Measurements from ENCODE around the gene TACC3.

TACC3 gene

DNA sequence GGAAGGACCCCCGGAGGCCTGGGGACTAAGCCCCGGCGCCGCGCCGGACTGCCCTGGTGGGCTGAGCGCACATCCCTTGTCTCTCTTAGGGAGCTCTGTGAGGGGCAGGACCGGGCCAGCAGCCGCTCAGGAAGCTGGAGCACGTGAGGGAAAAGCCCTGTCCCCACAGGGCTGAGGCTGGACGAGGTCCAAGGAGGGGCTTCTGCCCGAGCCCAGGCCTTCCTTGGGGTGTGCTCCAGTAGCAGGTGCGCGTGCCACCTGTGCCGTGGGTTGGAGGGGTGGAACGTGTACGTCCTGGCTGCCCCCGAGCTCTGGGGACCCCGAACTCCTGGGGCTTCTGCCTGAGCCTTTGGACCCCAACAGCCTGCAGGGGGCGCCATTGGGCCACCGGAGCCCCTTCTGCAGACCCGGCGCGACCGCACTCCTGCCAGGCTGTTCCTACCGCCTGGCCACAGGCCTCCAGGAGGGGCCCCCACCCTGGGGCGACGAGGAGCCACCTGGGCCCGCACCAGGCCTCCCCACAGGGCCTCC is 27.2 kb downstream of the TACC3 start:
- DNase-seq: peak; percentile 63 to 69

DNA sequence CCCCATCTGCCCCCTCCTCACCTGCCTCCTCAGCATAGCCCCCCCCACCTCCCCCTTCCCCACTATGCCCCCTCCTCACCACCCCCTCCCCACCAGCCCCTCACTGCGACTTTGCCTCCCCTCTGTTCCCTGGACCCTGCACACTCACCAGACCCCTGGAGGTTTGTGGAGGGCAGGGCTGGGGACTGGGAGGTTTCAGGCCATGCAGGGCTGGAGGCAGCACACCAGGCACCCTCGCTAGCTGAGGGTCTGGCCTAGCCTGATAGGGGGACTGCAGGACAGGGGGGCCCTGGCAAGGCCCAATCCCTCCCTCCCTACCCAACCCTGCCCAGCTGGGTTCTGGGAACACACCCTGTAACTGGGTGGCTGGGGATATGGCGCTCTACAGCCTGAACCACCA is 28.0 kb downstream of the TACC3 start:
- no peak for DNase-seq

DNA sequence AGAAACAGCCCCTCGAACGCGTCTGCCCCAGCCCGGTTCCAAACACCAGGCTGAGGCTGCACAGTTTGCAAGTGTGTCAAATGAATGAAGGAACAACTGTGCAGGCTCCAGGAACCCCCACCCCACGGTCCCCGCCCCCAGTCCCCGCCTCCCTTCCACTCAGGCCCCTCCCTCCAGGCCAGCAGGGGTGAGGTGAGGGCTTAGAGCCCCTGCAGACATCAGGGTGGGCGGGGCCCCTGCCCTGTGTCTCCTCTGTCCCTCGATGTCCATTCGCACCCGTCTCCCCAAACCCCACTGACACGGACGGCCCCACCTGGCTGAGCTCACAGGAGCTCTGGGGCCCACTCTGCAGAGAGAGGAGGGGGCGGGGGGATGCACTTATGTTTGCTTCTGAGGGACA is 28.5 kb downstream of the TACC3 start:
- no peak for DNase-seq

DNA sequence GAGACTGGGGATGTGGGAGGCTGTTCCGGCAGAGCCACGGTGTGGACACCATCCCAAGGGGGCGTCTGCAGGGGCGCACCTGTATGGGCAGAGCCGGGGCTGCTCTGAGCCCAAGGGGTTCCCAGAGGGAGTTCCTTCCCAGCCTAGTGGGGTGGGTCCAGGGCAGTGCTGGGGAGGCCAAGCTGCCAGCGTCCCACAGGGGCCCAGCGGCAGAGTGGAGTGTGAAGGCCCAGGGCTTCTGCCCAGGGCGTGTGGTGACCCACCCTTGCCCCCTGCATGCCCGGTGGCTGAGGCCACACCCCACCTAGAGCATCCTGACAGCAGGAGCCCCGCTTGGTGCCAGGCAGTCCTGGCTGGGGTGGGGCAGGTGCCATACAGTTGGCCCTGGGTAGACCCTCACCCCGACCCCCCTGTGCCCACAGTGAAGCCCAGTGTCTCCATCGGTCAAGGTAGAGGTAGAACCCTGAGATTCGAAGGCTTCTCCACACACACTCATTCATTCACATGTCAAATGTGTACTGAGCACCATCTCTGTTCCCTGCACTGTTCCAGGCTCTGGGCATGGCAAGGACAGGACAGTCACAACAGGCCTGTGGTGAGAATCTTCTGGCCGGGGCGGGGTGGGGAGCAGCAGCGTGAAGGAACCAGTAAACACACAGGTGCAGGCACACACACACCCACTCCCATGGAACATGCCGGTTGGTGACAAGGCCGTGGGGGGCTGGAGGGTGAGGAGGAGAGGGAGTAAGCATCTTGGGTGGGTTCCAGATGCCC is 29.2 kb downstream of the TACC3 start:
- DNase-seq: no peak

DNA sequence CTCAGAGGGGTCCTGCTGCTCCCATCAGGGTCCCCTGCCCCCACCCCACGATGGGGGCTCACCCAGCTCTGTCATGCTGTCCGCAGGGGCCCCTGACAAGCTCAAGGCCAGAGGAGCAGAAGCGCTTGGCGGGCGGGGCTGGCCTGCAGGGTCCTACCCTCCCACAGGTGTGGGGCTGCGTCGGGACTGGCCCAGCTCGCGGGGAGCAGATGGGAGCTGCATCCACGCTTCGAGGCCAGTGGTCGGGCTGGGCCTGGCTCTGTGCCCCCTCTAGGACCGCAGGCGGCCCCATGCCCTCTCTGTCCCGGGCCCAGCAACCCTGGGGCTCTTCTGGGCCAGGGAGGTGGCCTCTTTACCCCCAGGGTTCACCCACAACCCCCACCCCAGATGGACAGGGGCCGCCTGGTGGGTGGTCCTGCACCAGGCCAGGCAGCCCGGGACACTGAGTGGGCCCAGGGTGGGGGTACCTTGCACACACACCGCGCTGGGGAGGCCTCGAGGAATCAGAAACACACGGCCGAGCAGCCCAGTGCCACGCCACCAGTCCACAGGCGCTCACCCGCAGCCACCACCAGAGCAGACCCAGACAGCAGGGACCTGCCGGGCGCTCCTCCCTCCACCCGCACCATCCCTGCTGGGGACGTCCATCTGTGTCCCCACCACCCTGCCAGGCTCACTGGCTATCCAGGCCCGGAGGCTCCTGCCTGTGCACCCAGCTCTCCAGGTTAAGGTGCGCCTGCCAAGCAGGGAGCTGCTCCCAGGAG is 30.0 kb downstream of the TACC3 start:
- DNase-seq: no peak

DNA sequence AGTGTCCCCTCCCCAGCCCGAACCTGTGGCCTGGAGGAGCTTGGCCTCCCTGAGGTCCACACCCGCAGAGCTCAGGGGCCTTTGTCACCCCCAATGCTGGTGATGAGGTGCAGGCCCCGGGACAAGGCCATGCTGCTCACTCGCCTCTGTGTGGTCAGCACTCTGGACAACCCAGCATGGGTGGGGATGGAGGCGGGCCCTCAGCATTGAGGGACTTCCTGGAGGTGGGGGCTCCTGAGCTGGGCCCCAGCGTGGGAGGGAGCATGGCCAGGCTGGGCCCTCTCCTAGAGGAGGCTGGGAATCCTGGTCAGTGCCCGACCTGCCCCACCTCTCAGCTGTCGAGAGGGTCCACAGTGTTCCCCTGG is 30.6 kb downstream of the TACC3 start:
- no peak for DNase-seq

DNA sequence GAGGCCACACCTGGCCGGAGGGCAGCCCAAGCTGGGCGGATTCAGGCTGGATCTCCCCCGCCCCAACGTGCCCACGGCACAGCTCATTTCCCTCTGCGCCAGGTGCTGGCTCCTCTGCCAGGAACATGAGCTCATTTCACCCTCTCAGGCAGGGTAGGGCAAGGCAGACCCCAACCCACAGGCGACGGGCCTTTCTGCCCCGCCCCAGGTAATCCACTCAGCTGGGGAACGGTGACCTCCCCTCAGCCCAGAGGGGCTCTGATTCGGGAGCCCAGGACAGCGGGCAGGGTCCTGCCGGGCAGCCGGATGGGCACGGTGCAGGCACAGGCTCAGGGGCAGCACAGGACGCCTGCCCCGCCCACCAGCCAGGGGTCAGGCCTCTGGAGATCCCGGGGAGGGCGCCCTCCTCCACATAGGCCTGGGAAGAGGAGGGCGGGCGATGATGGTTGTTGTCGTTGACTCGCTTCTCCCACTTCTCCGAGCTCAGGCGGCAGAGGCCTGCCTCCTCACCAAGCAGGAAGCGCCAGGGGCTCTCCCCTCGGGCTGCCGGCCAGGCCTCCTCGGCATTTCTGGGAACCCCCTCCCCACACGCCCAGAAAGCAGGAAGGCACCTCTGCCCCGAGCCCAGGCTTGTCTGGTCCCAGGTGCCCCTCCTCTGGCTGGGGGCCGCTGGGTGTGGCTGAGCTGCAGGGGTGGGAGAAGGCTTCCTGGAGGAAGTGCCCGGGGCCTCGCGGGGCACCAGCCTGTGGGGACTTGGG is 31.1 kb downstream of the TACC3 start:
- DNase-seq: peak; percentile 20 to 26

DNA sequence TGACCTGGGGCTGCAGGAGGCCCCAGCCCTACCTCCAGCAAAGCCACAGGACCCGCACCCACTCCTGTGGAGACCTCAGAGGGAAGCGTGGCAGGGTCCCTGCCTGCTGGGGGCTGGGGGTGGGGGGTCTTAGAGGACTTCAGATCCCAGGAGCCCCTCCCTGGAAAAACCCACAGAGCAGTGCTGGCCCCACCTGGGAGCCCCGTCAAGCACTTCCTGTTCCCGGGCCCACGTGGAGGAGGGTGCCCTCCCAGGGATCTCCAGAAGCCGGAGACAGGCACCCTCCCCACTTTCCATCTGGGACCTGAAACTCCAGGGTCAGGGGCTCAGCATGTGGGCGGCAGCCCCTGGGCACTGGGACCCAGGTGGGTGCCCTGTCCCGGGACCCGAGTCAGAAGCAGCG is 32.0 kb downstream of the TACC3 start:
- DNase-seq: no peak

DNA sequence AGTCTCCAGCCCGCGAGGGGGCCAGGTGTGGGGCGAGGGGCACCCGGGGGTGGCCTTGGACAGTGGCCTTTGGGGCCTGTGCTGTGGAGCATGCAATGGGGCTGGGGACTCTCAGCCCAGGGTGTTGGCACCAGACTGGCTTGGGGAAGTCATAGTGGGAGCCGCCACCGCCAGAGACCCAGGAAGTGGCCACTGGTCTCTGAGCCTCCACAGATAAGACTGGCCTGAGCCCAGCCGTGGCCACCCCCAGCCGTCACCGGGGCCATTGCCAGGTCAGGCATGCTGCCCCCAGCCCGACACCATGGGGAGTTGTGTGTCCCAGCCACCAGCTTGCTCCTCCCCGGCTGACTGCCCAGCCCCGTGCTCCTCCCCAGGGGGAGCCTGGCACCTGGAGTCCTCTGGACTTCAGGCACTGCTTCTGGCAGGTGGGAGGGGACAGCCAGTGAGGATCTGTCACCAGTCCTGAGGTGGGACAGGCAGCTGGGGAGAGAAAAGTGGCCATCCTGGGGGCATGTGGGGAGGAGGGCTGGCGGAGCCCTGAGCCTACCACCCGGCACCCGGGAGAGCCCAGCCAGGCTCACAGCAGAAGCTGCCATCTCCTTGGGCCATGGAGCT is 32.5 kb downstream of the TACC3 start:
- DNase-seq: no peak

DNA sequence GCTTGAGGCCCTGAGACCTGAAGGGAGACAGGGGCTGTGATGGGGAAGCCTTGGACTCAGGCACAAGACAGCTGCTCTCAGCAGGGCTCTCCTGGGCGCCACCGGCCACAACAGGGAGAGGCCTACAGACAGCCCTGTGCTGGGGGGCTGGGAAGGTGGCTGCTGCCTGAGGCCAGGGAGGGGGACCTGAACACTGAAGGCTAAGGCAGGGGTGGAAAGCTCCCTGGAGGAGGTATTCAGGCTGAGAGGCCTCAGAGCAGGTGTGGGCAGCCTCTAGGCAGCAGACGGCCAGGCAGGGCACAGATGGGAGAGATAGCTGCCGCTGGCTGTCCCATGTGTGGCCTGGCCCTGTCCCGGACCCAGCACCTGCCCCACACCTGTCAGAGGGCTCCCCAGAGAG is 33.0 kb downstream of the TACC3 start:
- DNase-seq: no peak

DNA sequence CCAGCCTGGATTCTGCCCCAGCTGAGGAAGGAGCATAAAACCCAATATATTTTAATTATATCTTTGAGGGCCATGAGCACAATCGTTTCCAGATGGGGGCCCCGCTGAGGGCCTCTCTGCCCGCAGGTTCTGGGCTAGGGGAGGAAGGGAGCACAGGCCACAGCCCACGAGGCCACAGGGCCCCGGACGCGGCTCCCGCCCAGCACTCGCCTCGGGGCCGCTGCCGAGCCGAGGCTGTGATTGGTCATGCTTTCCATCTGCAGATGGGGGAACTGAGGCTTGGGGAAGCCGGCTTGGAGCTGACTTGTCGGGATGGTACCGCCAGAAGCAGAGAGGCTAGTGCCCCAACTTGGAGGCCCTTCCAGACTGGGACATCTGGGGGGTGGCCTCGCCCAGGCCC is 34.0 kb downstream of the TACC3 start:
- no peak for DNase-seq

DNA sequence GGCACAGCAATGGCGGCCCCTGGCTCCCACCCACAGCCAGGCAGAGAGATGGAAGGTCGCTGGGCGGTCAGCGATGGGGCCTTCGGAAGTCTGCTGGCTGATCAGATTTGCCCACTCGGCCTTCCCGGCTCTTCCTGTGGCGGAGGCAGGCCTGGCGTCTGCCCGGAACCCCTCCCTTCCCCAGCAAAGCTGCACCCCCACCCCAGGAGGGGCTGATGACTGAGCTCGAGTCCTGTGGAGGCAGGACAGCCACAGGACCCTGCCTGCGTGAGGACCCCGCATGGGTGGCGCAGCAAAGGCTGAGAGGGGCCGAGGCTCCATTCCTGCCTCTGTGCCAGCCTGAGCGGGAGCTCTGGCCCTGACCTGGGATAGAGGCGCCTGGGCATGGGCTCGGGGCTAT is 34.8 kb downstream of the TACC3 start:
- no peak for DNase-seq

DNA sequence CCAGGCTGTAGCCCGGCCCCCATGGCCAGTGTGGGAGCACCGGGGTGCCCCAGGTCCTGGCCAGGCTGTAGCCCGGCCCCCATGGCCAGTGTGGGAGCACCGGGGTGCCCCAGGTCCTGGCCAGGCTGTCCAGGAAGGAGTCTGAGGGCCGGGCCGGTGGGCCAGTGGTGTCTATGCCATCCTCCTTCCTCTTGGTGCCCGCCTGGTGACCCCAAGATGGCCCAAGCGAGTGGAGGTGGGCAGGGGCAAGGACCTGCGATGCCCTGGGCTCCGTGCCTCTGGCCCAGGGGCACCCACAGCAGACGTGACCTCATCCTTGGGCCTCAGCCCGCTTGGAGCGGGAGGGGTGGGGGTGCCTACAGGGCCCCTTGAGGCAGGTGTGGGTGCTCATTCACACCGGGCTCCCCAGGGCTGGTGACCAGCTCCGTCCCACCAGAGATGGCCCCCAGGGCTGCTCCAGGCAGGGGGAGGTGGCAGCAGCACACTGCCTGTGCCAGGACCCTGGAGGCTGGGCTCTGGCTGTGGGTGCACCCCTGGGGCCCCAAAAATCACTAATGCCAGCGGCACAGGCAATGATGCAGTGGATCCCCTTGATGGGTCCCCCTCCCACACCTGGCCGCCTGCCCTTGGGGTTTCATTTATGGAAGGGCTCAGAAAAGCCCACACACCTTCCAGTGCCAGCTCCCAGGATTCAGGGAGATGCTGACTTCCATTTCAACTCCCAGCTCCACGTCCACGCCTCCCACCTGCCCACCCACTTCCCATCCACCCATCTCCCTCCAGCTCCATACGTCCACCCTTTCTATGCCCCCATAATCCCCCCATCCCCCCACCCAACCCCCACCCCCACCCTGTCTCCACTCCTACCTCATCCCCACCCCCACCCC is 35.8 kb downstream of the TACC3 start:
- DNase-seq: no peak

DNA sequence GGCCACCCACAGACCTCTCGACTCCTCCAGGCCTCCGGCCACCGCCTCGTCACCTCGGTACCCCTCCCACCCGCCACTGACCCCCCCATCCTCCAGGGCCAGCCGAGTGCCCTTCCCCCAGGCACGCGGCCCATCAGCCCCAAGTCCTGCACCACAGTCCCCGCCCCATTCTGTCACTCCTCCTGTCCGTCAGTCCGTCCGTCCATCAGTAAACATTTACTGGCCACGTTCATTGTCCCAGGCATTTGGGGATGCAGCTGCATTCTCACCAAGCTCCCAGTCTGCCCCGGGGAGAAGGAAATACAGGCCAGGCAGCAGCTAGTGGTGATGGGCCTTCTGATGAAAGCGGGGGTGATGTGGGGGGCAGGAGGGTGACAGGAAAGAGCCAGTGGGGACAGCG is 36.5 kb downstream of the TACC3 start:
- DNase-seq: no peak

DNA sequence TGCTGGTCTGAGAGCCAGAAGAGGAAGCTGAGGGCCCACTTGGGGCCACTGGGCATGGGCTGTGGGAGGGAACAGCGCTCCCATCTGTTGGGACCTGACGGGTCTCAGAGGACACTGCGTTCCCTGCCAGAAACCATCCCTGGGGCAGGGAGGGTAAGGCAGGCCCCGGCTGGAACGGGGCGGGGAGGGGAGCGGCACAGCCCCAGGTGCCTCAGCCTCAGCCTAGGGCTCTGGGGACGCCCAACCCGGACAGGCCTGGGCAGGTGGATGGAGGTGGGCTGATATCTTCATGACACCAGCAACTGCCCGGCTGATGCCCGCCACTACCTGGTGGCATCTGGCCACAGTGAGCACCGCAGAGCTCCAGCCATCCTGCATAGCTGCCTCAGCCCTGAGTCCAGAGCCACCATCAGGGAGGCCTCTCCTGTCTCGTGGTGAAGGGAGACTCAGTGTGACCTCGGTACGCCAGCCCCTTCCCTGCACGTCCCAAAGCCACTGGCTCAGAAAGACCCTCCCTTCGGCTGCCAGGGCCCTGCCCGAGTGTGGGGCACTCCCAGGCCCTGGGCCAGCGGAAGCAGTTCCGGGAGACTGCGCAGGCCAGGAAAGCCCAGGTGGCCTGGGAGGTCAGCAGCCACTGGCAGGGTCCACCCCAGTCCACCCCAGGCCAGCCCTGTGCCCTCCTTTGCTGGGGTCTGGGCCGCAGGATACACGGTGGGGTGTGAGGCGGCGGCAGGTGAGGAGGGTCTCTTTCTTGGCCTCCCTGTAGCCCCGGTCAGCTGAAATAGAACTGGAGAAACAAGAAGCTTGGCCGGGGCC is 37.2 kb downstream of the TACC3 start:
- DNase-seq: no peak

DNA sequence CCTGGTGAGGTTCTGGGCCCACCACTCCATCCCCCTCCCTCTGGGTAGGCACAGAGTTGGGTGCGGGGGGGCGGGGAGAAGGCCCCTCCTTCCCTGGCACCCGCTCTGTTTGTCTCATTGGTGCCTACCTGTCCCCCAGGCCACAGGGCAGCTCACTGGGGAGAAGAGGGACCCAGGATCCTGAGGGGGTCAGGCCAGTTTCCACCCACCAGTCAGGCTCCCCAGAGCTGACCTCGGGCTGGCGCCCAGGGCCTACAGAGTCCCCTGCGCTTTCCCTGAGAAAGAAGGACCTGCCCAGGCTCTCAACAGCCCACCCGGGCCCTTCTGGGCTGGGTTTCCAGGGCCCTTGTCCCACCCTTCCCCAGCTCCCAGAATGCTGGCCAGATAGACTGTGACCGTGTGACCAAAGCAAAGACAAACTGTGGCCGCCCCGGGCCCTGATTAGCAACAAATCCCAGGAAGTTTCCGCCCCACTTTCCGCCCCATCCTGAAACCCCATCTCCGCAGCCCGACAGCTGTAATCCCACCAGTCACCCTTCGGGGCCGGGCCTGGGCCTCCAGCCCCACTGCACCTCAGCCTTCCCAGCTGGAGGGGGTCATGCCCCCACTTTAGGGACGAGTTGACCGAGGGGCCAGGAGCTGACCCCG is 38.0 kb downstream of the TACC3 start:
- DNase-seq: no peak

DNA sequence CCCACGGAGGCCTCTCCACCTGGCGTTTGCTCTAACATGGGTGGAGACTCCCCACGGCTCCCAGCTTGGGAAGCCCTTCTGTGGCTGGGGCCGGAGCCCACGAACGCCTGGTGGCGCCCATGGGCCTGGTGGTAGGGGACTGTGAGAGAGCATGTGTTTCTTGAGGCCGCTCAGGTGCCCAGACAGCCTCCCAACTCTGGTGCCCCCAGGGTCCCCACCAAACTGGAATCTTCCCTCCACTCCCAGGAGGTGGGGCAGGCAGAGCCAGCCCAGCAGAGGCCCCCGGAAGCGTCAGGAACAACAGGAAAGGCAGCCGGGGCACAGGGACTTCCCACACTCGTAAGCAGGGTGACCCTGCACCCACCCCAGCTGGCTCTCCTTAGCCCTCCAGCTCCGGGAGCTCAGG is 38.5 kb downstream of the TACC3 start:
- no peak for DNase-seq

DNA sequence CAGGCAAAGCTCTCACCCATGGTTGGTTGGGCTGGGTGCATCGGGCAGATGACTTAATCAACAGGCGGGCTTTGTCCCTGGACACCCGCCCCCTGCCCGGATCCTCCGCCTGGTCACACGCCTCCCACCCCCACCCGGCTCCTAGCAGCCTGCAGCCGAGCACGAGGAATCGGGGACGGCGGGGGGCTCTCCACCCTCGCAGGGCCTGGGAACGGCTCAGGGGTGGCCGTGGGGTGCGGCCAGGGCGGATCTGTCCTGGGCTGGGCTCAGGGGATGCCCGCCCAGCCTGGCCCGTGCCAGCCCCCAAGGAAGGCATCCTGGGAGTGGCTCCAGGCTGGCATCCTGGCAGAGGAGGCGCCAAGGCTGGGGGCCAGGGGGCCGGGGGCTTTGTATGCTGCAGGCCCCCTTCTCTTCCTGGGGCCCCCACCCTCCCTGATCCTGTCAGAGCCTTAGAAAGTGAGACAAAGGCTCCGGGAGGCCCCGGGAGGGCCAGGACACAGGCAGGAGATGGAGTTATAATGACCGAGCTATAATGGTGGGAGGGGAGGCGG is 39.3 kb downstream of the TACC3 start:
- no peak for DNase-seq

DNA sequence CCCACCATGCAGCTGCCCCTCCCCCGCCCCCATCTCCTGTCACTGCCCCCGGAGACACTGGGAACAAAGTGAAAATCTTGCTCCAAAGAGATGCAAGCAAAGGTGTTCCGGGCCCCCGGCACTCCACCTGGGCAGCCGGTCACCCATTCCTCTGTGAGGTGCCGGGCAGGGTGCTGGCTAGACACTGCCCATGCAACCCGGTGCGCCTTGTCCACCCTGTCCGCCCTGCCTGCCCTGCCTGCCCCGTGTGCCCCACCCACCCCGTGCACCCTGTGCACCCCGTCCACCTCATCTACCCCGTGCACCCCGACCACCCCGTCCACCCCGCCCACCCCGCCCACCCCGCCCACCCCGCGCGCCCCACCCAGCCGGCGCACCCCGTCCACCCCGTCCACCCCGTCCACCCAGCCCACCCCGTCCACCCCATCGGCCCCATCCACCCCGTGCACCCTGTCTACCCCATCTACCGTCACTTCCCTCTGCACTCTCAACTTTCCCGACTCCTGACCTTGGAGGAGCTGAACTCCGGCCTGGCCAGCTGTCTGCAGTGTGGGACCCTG is 39.9 kb downstream of the TACC3 start:
- no peak for DNase-seq
